ENCODE data around the gene LMX1A. TPM values are rescaled to one million over a fixed set of nuclear protein-coding genes. Genes with fewer than 3 reads are reported as not detected.

Gene LMX1A
- total and polyA plus RNA-seq, 2 donors (not counting 1 experiment from before 2014, with no cell fraction given) = not detected

DNA sequence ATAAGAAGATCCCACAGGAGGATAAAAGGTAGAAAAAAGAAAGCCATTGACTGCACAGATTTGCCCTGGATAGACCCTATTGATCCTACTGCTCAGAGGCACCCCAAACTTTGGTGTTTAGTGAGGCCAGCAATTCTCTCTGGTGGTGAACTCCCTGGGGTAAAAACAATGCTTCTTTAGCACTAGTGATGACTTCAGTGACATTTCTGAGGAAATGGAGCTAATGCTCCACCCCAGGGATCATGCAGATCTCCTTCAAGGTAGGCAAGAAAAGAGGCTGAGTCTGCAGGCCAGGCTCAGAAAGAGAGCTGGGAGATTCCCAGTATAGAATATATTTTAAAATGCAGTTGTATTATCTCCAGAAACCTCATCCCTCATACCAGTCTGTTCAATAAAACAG is 140.3 kb downstream of the LMX1A start:
- H3K27me3 ChIP-seq (replicated peaks in 1 of 4; ENCODE audit: control extremely low read depth in 1 of 4, control insufficient read depth in 3 of 4, insufficient read depth in 4 of 4, low read length in 3 of 4) = peaks cover 0 to 3% (median 0%) of the 10 kb centered on the region in 4 experiments
- no peak for ATAC-seq (ENCODE audit: low read depth)

DNA sequence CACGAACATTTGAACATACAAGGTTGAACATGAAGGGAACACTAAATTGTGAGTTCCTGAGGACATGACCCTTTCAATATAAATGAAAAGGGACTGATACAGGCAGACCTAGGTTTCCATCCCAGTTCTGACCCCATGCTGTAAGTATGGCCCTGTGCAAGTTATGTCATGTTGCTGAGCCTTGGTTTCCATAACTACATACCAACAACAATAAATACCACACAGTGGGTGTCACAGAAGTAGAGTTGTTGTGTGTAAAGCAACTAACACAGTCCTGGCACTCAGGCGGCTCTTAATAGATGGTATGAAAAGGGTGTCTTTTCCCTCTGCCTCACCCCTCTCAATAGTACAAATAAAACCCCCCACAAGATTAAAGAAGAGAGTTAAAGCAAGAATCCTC is 140.8 kb downstream of the LMX1A start:
- H3K27me3 Mint-ChIP-seq = peaks cover 27% of the 10 kb centered on the region

More for the DNA sequence above, 140.3 kb downstream of the LMX1A start:
- no peak overlapping the region for H2AFZ ChIP-seq (ENCODE audit: insufficient read depth, low read depth, low read length, poor library complexity, severe bottlenecking)
- POLR2A ChIA-PET = no interaction called here
- no peaks in the 10 kb centered on the region for H3K9me3 ChIP-seq (ENCODE audit: control extremely low read depth in 1 of 3, control insufficient read depth in 2 of 3, insufficient read depth in 1 of 3, low read length in 2 of 3)
- H3K4me1 ChIP-seq (ENCODE audit: control insufficient read depth in 2 of 2, insufficient read depth in 2 of 2, low read length in 2 of 2) = no peaks in the 10 kb centered on the region
- no peak overlapping the region for H3K27ac ChIP-seq (ENCODE audit: low read length in 2 of 2)
- Mint-ChIP-seq H3K27ac (no peak overlapping the region), H3K27me3 (peaks cover 27% of the 10 kb centered on the region), H3K4me3 (no peak overlapping the region), H3K9me3 (ENCODE audit: insufficient read depth) (no peaks in the 10 kb centered on the region), H3K4me1 (no peaks in the 10 kb centered on the region)
- H3K36me3 ChIP-seq (replicated peaks in 1 of 2; ENCODE audit: control extremely low read depth in 1 of 2, control insufficient read depth in 1 of 2, extremely low read depth in 1 of 2, insufficient read depth in 2 of 2, low read length in 1 of 2) = no peaks in the 10 kb centered on the region
- no peak overlapping the region for H3K4me3 ChIP-seq (ENCODE audit: control extremely low read depth in 1 of 5, extremely low read depth in 1 of 5, insufficient read depth in 1 of 5, low read depth in 2 of 5, low read length in 4 of 5)
- TF ChIP-seq EZH2 (IDR thresholded peaks at IDR 0.05; ENCODE audit: borderline replicate concordance, insufficient read depth, low read depth, low read length, poor library complexity, severe bottlenecking) = no peak
- TF ChIP-seq, protein P1, sequence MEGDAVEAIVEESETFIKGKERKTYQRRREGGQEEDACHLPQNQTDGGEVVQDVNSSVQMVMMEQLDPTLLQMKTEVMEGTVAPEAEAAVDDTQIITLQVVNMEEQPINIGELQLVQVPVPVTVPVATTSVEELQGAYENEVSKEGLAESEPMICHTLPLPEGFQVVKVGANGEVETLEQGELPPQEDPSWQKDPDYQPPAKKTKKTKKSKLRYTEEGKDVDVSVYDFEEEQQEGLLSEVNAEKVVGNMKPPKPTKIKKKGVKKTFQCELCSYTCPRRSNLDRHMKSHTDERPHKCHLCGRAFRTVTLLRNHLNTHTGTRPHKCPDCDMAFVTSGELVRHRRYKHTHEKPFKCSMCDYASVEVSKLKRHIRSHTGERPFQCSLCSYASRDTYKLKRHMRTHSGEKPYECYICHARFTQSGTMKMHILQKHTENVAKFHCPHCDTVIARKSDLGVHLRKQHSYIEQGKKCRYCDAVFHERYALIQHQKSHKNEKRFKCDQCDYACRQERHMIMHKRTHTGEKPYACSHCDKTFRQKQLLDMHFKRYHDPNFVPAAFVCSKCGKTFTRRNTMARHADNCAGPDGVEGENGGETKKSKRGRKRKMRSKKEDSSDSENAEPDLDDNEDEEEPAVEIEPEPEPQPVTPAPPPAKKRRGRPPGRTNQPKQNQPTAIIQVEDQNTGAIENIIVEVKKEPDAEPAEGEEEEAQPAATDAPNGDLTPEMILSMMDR (IDR thresholded peaks at IDR 0.05) = no peak
- no peaks in the 10 kb centered on the region for H4K20me1 ChIP-seq (ENCODE audit: control insufficient read depth, insufficient read depth, low read length, poor library complexity, severe bottlenecking)
- intact Hi-C loops (cut with micrococcal nuclease) = no loop called here
- H3K79me2 ChIP-seq (ENCODE audit: control insufficient read depth, insufficient read depth, low read length) = no peaks in the 10 kb centered on the region
- CTCF ChIA-PET = no interaction called here
- no peak for DNase-seq
- H3K9ac ChIP-seq (ENCODE audit: low read length) = no peak overlapping the region
- H3K4me2 ChIP-seq (replicated peaks; ENCODE audit: low read depth, low read length, poor library complexity, severe bottlenecking) = no peak overlapping the region

More for the DNA sequence above, 140.8 kb downstream of the LMX1A start:
- TF ChIP-seq EZH2 (IDR thresholded peaks at IDR 0.05; ENCODE audit: borderline replicate concordance, insufficient read depth, low read depth, low read length, poor library complexity, severe bottlenecking) = no peak
- TF ChIP-seq, protein P1 (IDR thresholded peaks at IDR 0.05) = no peak
- no peaks in the 10 kb centered on the region for H3K4me1 Mint-ChIP-seq
- H3K9me3 Mint-ChIP-seq (ENCODE audit: insufficient read depth) = no peaks in the 10 kb centered on the region
- intact Hi-C loops (cut with micrococcal nuclease) = no loop called here
- H3K9ac ChIP-seq (ENCODE audit: low read length) = no peak overlapping the region
- H3K27ac ChIP-seq (ENCODE audit: low read length in 2 of 2) = no peak overlapping the region
- ChIA-PET POLR2A (no interaction called here), CTCF (no interaction called here)
- DNase-seq (no peak), ATAC-seq (ENCODE audit: low read depth) (no peak)
- no peaks in the 10 kb centered on the region for H3K9me3 ChIP-seq (ENCODE audit: control extremely low read depth in 1 of 3, control insufficient read depth in 2 of 3, insufficient read depth in 1 of 3, low read length in 2 of 3)
- no peak overlapping the region for H3K4me3 Mint-ChIP-seq
- H3K79me2 ChIP-seq (ENCODE audit: control insufficient read depth, insufficient read depth, low read length) = no peaks in the 10 kb centered on the region
- H2AFZ ChIP-seq (ENCODE audit: insufficient read depth, low read depth, low read length, poor library complexity, severe bottlenecking) = no peak overlapping the region
- no peak overlapping the region for H3K4me3 ChIP-seq (ENCODE audit: control extremely low read depth in 1 of 5, extremely low read depth in 1 of 5, insufficient read depth in 1 of 5, low read depth in 2 of 5, low read length in 4 of 5)
- H3K27me3 ChIP-seq (replicated peaks in 1 of 4; ENCODE audit: control extremely low read depth in 1 of 4, control insufficient read depth in 3 of 4, insufficient read depth in 4 of 4, low read length in 3 of 4) = peaks cover 0 to 3% (median 0%) of the 10 kb centered on the region in 4 experiments
- H3K36me3 ChIP-seq (replicated peaks in 1 of 2; ENCODE audit: control extremely low read depth in 1 of 2, control insufficient read depth in 1 of 2, extremely low read depth in 1 of 2, insufficient read depth in 2 of 2, low read length in 1 of 2) = no peaks in the 10 kb centered on the region
- no CpG with 5 or more reads among the region's 2 CpGs for WGBS (ENCODE audit: insufficient coverage)
- H3K4me2 ChIP-seq (replicated peaks; ENCODE audit: low read depth, low read length, poor library complexity, severe bottlenecking) = no peak overlapping the region
- no peaks in the 10 kb centered on the region for H3K4me1 ChIP-seq (ENCODE audit: control insufficient read depth in 2 of 2, insufficient read depth in 2 of 2, low read length in 2 of 2)
- no peak overlapping the region for H3K27ac Mint-ChIP-seq
- H4K20me1 ChIP-seq (ENCODE audit: control insufficient read depth, insufficient read depth, low read length, poor library complexity, severe bottlenecking) = no peaks in the 10 kb centered on the region

Data from B cell (primary cell).